HEK293 (cell line): ENCODE results near the gene VSIG10L.

ENCODE experiments used
- CTCF ChIA-PET: fragments of 350-600 bp; formaldehyde crosslinking; extraction: SDS; loops from one replicate; lab custom pipeline; 2021; ENCODE audit warnings: antibody characterized with exemption; lab: Yijun Ruan, JAX
- POLR2A ChIA-PET: fragments of 300-600 bp; formaldehyde crosslinking; extraction: SDS; loops from one replicate; lab custom pipeline; 2020; ENCODE audit warnings: antibody characterized with exemption, inconsistent platforms; lab: Yijun Ruan, JAX
- H3K27ac ChIP-seq: fragments of 200-500 bp; sonication (Bioruptor generic); 2 replicates; pipeline ENCODE4 v1.5.1; 2014; ENCODE audit warnings: low read depth, low read length, control low read depth, inconsistent platforms; ENCODE audit errors: extremely low read depth
- H3K36me3 ChIP-seq, 2 experiments: fragments of 200-500 bp in 1 of 2; sonication (Bioruptor generic) in 1 of 2; 1 replicate in 1 of 2; 2 replicates in 1 of 2; pipeline ENCODE4 v1.5.1; 2014 to 2017; ENCODE audit warnings: inconsistent platforms in 2 of 2, low read length in 2 of 2; ENCODE audit not compliant: control insufficient read depth in 2 of 2, insufficient read depth in 1 of 2
- H3K4me1 ChIP-seq: fragments of 200-500 bp; sonication (Bioruptor generic); 2 replicates; pipeline ENCODE4 v1.5.1; 2014; ENCODE audit warnings: mild to moderate bottlenecking, low read length, inconsistent platforms; ENCODE audit not compliant: control insufficient read depth, insufficient read depth
- H3K4me3 ChIP-seq: 2 replicates; pipeline ENCODE4 v1.5.1; 2011; ENCODE audit warnings: low read depth, mild to moderate bottlenecking, control low read depth, low read length, moderate library complexity
- H3K9me3 ChIP-seq: fragments of 200-500 bp; sonication (Bioruptor generic); 2 replicates; pipeline ENCODE4 v1.5.1; 2014; ENCODE audit warnings: low read depth, low read length, inconsistent platforms; ENCODE audit not compliant: control insufficient read depth, insufficient read depth
- MZF1 ChIP-seq: fragments of 450-650 bp; formaldehyde crosslinking; IDR thresholded peaks from 2 replicates; pipeline ENCODE4 v1.5.1; 2017; ENCODE audit warnings: missing biosample characterization, missing genetic modification characterization, borderline replicate concordance
- PRDM10 ChIP-seq: fragments of 450-650 bp; formaldehyde crosslinking; IDR thresholded peaks from 2 replicates; pipeline ENCODE4 v1.5.1; 2016; ENCODE audit warnings: missing biosample characterization, missing genetic modification characterization
- SP7 ChIP-seq: fragments of 450-650 bp; formaldehyde crosslinking; IDR thresholded peaks from 2 replicates; pipeline ENCODE4 v1.5.1; 2016; ENCODE audit warnings: missing biosample characterization, missing genetic modification characterization
- ZBTB10 ChIP-seq: fragments of 450-650 bp; formaldehyde crosslinking; IDR thresholded peaks from 2 replicates; pipeline ENCODE4 v1.5.1; 2016; ENCODE audit warnings: missing biosample characterization, missing genetic modification characterization
- ZNF121 ChIP-seq: fragments of 450-650 bp; formaldehyde crosslinking; IDR thresholded peaks from 2 replicates; pipeline ENCODE4 v1.5.1; 2016; ENCODE audit warnings: missing biosample characterization, missing genetic modification characterization
- ZNF133 ChIP-seq: fragments of 450-650 bp; formaldehyde crosslinking; IDR thresholded peaks from 2 replicates; pipeline ENCODE4 v1.5.1; 2016; ENCODE audit warnings: missing biosample characterization, missing genetic modification characterization
- ZNF155 ChIP-seq: fragments of 450-650 bp; formaldehyde crosslinking; IDR thresholded peaks from 2 replicates; pipeline ENCODE4 v1.5.1; 2016; ENCODE audit warnings: missing biosample characterization, missing genetic modification characterization
- ZNF2 ChIP-seq: fragments of 450-650 bp; formaldehyde crosslinking; IDR thresholded peaks from 2 replicates; pipeline ENCODE4 v1.5.1; 2016; ENCODE audit warnings: missing biosample characterization, missing genetic modification characterization
- ZNF202 ChIP-seq: fragments of 450-650 bp; formaldehyde crosslinking; IDR thresholded peaks from 2 replicates; pipeline ENCODE4 v1.5.1; 2016; ENCODE audit warnings: missing biosample characterization, missing genetic modification characterization, borderline replicate concordance
- ZNF211 ChIP-seq: fragments of 450-650 bp; formaldehyde crosslinking; IDR thresholded peaks from 2 replicates; pipeline ENCODE4 v1.5.1; 2016; ENCODE audit warnings: low read depth, missing biosample characterization, missing genetic modification characterization
- ZNF24 ChIP-seq: fragments of 450-650 bp; formaldehyde crosslinking; IDR thresholded peaks from 2 replicates; pipeline ENCODE4 v1.5.1; 2016; ENCODE audit warnings: missing biosample characterization, missing genetic modification characterization
- ZNF274 ChIP-seq, 2 experiments: fragments of 200-500 bp in 1 of 2; fragments of 450-650 bp in 1 of 2; sonication (Bioruptor generic) in 1 of 2; formaldehyde crosslinking in 1 of 2; IDR thresholded peaks; 2 replicates each; pipeline versions ENCODE4 v1.5.1 to v1.6.1; 2014 to 2016; ENCODE audit warnings: borderline replicate concordance in 1 of 2, inconsistent platforms in 1 of 2, low read length in 1 of 2, missing biosample characterization in 1 of 2, missing genetic modification characterization in 1 of 2
- ZNF292 ChIP-seq: fragments of 450-650 bp; formaldehyde crosslinking; IDR thresholded peaks from 2 replicates; pipeline ENCODE4 v1.5.1; 2016; ENCODE audit warnings: low read depth, missing biosample characterization, missing genetic modification characterization, borderline replicate concordance
- ZNF391 ChIP-seq: fragments of 450-650 bp; formaldehyde crosslinking; IDR thresholded peaks from 2 replicates; pipeline ENCODE4 v1.5.1; 2016; ENCODE audit warnings: low read depth, missing biosample characterization, missing genetic modification characterization, borderline replicate concordance
- ZNF555 ChIP-seq: fragments of 450-650 bp; formaldehyde crosslinking; conservative IDR thresholded peaks from 2 replicates; pipeline ENCODE4 v1.5.1; 2017; ENCODE audit warnings: missing biosample characterization, mild to moderate bottlenecking, missing genetic modification characterization, inconsistent platforms
- ZNF561 ChIP-seq: fragments of 450-650 bp; IDR thresholded peaks from 2 replicates; pipeline ENCODE4 v1.5.1; 2018; ENCODE audit warnings: missing biosample characterization, missing genetic modification characterization, borderline replicate concordance
- ZNF670 ChIP-seq: fragments of 450-650 bp; formaldehyde crosslinking; IDR thresholded peaks from 2 replicates; pipeline ENCODE4 v1.5.1; 2016; ENCODE audit warnings: missing biosample characterization, missing genetic modification characterization, low read depth

VSIG10L gene

GRCh38 chr19:51347209-51347928 is 5.4 kb upstream of the VSIG10L start:
- ChIA-PET POLR2A (no interaction called here), CTCF (no interaction called here)
- Histone ChIP-seq H3K9me3 (no peaks in the 10 kb centered on the region), H3K4me3 (no peak overlapping the region), H3K4me1 (no peaks in the 10 kb centered on the region), H3K27ac (no peak overlapping the region), H3K36me3 (peaks cover 6 to 47% of the 10 kb centered on the region in 2 experiments; a peak in 2 of 3 replicates)
- TF ChIP-seq ZNF121 (tag by site-specific recombination) (no peak), ZNF561 (tag by site-specific recombination) (no peak), ZNF555 (no peak), ZNF292 (tag by site-specific recombination) (no peak), ZNF670 (tag by site-specific recombination) (no peak), MZF1 (tag by site-specific recombination) (no peak)

GRCh38 chr19:51346742-51347141 is 4.8 kb upstream of the VSIG10L start:
- TF ChIP-seq ZBTB10 (tag by site-specific recombination), result no peak
- TF ChIP-seq SP7 (tag by site-specific recombination), result no peak
- no peak for TF ChIP-seq ZNF2 (tag by site-specific recombination)
- TF ChIP-seq ZNF202 (tag by site-specific recombination), result no peak
- TF ChIP-seq ZNF24, result no peak
- TF ChIP-seq PRDM10 (tag by site-specific recombination), result no peak
- no peak for TF ChIP-seq ZNF274 (IDR thresholded peaks at IDR 0.05; ENCODE audit: low read length)
- no peak for TF ChIP-seq ZNF274 (tag by site-specific recombination; IDR thresholded peaks at IDR 0.05; ENCODE audit: borderline replicate concordance)
- no peak for TF ChIP-seq ZNF155
- no peak for TF ChIP-seq ZNF133 (tag by site-specific recombination)
- TF ChIP-seq ZNF391, result no peak
- TF ChIP-seq ZNF211, result no peak
- ChIA-PET POLR2A (no interaction called here), CTCF (no interaction called here)
- peaks cover 5 to 41% of the 10 kb centered on the region in 2 experiments; a peak in 2 of 3 replicates for H3K36me3 ChIP-seq
- no peak overlapping the region for H3K27ac ChIP-seq
- H3K4me3 ChIP-seq, result no peak overlapping the region
- no peaks in the 10 kb centered on the region for H3K4me1 ChIP-seq
- no peaks in the 10 kb centered on the region for H3K9me3 ChIP-seq
